Liver (tissue), 3 donors: ENCODE measurements around the gene RECK.

Experiments
- CTCF ChIP-seq: fragments of 150-350 bp; IDR thresholded peaks from 2 replicates; pipeline ENCODE4 v1.5.1; 2017; ENCODE audit warnings: improper control_type of control experiment, low read depth, low read length; ENCODE audit not compliant: missing input control
- TAF1 ChIP-seq: conservative IDR thresholded peaks from 2 replicates; pipeline ENCODE4 v1.6.1; 2016; ENCODE audit warnings: antibody characterized with exemption, mild to moderate bottlenecking
- donor health status: healthy.
- donor health status: healthy.

DNA sequence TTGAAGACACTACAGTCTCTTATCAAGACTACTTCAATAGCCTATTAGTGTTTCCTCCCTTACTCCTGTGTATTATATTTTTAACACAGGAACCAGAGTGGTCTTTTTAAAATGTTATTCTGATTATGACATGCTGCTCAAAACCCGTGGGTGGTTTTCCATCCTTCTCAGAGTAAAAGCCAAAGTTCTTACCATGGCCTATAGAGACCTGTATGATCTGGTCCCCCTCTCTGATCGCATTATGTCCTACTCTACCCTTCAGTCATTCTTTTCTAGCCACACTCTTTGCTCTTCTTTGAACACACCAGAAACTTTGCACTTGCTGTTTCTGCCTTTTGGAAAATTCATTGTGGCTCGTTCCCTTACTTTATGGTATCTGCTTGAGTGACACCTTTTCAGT lies 13.8 kb downstream of the RECK start:
- TF ChIP-seq TAF1 (no peak), CTCF (no peak)
